ENCODE measurements around the gene GPR143.

Gene GPR143

GRCh38 chrX:9681422-9681821, 84.2 kb downstream of the GPR143 start:
- no peak for ATAC-seq
- TF ChIP-seq PATZ1 (CRISPR knock-in tag; IDR thresholded peaks at IDR 0.05; ENCODE audit: borderline replicate concordance) = no peak
- no peak for TF ChIP-seq TOX (CRISPR knock-in tag; IDR thresholded peaks at IDR 0.05; ENCODE audit: borderline replicate concordance)
- no peak for TF ChIP-seq PPARA (CRISPR knock-in tag; IDR thresholded peaks at IDR 0.05; ENCODE audit: borderline replicate concordance)
- no peak for TF ChIP-seq ZFP30 (CRISPR knock-in tag; IDR thresholded peaks at IDR 0.05)
- no peak for TF ChIP-seq SNAI2 (CRISPR knock-in tag; IDR thresholded peaks at IDR 0.05)
- no peak for TF ChIP-seq ESRRG (CRISPR knock-in tag; IDR thresholded peaks at IDR 0.05)
- TF ChIP-seq ZNF565 (CRISPR knock-in tag; conservative IDR thresholded peaks at IDR 0.05; ENCODE audit: low read depth) = no peak
- TF ChIP-seq CREB5 (CRISPR knock-in tag; IDR thresholded peaks at IDR 0.05; ENCODE audit: low read depth) = no peak
- no peak for TF ChIP-seq GLIS3 (CRISPR knock-in tag; IDR thresholded peaks at IDR 0.05)
- TF ChIP-seq ARNTL (CRISPR knock-in tag; IDR thresholded peaks at IDR 0.05; ENCODE audit: borderline replicate concordance, low read depth) = no peak
- TF ChIP-seq ZNF8 (CRISPR knock-in tag; IDR thresholded peaks at IDR 0.05) = no peak
- no peak for TF ChIP-seq POU6F1 (CRISPR knock-in tag; IDR thresholded peaks at IDR 0.05; ENCODE audit: borderline replicate concordance, low read depth)
- no peak for TF ChIP-seq ZNF70 (CRISPR knock-in tag; IDR thresholded peaks at IDR 0.05)
- TF ChIP-seq TCF4 (CRISPR knock-in tag; IDR thresholded peaks at IDR 0.05; ENCODE audit: borderline replicate concordance) = no peak
- TF ChIP-seq CSDC2 (CRISPR knock-in tag; IDR thresholded peaks at IDR 0.05) = no peak
- TF ChIP-seq TSHZ2 (CRISPR knock-in tag; IDR thresholded peaks at IDR 0.05) = no peak
- no peak for TF ChIP-seq ISL1 (CRISPR knock-in tag; IDR thresholded peaks at IDR 0.05)
- no peak for TF ChIP-seq ZFP3 (CRISPR knock-in tag; IDR thresholded peaks at IDR 0.05)
- TF ChIP-seq RARB (CRISPR knock-in tag; IDR thresholded peaks at IDR 0.05) = no peak
- TF ChIP-seq CSRNP3 (CRISPR knock-in tag; IDR thresholded peaks at IDR 0.05) = no peak

GRCh38 chrX:9681011-9681410, 84.6 kb downstream of the GPR143 start:
- TF ChIP-seq TSHZ2 (CRISPR knock-in tag; IDR thresholded peaks at IDR 0.05) (no peak), GLIS3 (CRISPR knock-in tag; IDR thresholded peaks at IDR 0.05) (no peak), ZFP30 (CRISPR knock-in tag; IDR thresholded peaks at IDR 0.05) (no peak)
- ATAC-seq = no peak
